ENCODE data around the gene C19orf12.
"Not testable (repeated sequence)": the region's sequence is repeated elsewhere in the genome, so short reads cannot be mapped to it uniquely, and the experiment has no call there.

C19orf12 gene

DNA sequence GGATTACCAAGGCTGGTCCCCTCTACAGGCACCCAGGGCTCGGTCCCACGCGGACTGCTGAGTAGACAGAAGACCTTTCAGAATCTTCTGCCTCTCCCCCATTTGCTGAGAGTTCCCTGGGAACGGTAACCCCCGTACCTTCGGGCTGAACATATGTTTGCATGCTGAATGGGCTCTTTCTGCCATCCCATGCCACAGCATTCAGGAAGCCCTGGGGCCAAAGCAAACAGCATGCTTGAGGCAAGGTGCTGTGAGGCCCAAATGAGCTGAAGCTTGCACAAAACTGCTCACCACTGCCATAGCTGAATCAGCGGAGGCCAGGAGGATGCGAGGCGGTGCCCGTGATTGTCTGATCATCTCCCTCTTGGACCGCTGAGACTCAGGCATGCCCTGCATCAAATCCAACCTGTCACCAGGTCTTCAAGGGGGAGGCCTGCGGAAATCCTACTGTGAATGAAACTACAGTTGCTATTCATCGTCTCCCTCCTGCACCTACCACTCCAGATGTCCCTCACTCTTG is 16.3 kb upstream of the C19orf12 start:
- FAIRE-seq: no peak
- DNase-seq (ENCODE audit: insufficient read length, low spot score): no peak

DNA sequence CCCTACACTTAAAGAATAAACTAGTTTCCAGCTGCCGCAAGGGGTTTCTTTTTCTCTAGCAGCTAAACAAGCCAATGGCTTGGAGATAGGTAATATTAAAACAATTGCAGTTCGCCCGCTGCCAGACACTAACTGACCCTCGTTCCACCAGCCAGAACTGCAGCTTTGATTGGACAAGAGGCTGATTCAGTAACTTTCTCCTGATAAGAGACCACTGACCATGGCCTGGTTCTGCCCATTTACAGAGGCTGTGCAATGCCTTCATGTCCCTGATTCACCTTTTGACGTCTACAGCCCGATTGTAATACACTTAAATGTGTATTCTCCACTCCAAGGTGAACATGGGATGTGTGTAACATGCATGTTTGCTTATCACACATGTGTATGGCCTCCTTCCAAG is 12.8 kb upstream of the C19orf12 start:
- DNase-seq (ENCODE audit: insufficient read length, low spot score): no peak

DNA sequence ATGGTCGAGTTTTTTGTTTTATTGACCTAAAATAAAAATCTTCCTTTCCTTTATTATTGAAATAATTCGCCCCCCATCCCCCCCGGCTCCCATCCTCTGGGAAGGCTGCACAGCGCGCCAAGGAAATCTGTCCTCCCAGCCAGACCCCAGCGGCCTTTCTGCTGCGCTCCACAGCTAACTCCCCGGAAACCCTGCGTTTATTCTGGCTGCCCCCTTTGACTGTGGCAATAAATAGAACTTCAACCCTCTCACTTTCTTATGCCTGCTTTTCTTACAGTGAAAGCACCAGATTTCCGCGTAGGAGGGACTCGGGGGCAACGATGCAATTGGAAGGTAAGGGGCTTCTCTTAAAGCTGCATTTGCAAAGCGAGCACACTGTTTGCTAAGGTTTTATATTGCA is 9.7 kb upstream of the C19orf12 start:
- DNase-seq (ENCODE audit: insufficient read length, low spot score) (no peak), FAIRE-seq (no peak)

More for the DNA sequence above, 12.8 kb upstream of the C19orf12 start:
- FAIRE-seq: no peak

DNA sequence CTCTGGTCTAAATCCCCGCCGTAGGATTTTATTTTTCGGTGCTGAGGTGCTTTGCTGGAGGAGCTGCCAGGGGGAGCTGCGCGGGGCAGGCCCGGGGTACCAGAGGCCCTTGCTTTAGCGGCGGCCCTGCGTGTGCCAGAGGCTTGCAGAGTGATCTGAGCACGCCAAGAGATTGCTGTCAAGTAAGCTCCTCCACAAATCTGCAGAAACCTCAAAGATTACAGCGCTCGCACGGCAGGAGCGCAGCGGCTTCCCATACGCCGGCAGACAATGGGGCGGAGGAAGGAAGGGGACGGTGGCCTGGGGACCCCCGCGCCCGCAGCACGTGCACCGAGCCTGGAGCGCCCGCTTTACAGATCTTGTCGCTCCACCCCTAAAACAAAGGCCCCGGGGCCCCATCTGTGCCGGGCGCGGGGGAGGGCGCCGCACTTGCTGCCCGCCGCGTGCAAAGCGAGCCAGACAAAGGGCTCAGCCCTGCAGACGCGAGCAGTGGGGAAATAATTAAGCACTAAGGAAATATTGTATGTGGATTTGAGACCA is 9.1 kb upstream of the C19orf12 start:
- no peak for DNase-seq (ENCODE audit: insufficient read length, low spot score)
- no peak for FAIRE-seq

DNA sequence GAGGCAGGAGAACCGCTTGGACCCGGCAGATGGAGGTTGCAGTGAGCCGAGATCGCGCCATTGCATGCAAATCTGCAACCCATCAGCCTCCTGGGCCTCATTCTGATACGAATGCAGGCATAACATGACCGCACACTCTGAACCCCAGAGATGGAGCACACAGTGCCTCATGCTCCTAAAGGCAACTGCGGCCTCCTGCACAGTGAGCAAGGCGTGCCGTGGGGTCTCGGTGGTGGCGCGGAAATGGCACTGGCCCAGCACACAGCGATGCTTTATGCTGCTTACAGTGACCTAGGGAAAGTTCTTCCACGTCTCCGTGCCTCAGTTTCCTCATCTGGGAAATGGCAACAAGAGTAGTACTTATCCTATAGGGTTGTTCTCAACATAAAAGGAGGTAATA is 2.0 kb upstream of the C19orf12 start:
- FAIRE-seq: no peak

DNA sequence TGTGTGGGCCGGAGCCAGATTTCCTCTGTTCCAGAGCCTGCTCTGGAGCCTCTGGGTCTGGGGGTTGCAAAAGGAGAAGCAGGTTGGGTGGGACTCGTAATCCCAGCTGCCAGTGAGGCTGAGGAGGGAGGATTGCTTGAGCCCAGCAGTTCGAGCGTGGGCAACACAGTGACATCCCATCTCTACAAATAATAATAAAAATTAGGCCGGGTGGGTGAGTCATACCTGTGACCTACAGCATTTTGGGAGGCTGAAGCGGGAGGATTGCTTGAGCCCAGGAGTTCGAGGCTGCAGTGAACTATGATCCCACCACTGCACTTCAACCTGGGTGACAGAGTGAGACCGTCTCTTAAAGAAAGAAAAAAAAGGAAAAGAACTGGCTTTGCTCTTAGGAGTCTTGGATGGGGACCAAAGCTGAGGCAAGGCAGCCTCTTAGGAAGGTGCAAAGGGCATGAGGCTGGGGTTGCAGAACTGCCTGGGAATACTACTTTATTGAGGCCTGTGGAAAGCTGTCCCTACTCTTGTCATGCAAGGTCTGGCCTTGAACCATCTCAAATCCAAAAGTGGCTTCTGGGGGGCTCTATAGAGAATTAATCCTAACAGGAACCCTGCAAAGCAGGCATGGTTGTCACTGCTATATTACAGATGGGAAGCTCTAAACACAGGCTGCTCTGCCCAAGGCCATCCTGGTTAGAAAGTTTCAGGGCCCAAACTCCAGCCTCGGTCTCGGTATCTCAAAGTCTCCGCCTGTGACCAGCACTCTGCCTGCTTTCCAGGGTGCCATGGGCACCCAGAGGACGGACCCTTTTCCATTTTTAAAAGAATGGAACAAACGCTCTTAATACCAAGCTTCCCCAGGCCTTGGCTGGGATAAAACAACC is 880 bp upstream of the C19orf12 start:
- no peak for DNase-seq (ENCODE audit: insufficient read length, low spot score)

More for the DNA sequence above, 2.0 kb upstream of the C19orf12 start:
- no peak for DNase-seq (ENCODE audit: insufficient read length, low spot score)

DNA sequence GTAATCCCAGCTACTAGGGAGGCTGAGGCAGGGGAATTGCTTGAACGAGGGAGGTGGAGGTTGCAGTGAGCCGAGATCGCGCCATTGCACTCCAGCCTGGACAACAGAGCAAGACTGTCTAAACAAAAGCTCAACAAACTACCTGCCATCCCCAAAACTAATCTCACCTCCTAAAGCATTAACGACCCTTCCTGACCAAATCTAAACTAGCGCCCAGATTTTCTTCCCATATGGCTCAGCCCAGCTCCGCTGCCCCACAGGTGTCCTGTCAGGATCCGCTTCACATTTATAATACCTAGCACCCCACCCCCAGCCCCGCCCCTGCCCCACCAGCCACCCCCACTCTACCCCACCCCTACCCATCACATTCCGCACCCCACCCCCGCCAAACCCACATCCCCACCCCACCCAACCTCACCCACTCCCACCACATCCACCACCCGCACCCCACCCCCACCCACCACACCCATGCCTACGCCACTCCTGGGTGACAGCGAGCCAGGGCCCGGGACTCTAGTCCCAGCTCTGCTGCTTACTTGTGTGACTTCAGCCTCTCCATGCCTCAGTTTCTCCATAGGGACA is 599 bp downstream of the C19orf12 start:
- FAIRE-seq (no peak), DNase-seq (ENCODE audit: insufficient read length, low spot score) (no peak)

More for the DNA sequence above, 880 bp upstream of the C19orf12 start:
- no peak for FAIRE-seq

DNA sequence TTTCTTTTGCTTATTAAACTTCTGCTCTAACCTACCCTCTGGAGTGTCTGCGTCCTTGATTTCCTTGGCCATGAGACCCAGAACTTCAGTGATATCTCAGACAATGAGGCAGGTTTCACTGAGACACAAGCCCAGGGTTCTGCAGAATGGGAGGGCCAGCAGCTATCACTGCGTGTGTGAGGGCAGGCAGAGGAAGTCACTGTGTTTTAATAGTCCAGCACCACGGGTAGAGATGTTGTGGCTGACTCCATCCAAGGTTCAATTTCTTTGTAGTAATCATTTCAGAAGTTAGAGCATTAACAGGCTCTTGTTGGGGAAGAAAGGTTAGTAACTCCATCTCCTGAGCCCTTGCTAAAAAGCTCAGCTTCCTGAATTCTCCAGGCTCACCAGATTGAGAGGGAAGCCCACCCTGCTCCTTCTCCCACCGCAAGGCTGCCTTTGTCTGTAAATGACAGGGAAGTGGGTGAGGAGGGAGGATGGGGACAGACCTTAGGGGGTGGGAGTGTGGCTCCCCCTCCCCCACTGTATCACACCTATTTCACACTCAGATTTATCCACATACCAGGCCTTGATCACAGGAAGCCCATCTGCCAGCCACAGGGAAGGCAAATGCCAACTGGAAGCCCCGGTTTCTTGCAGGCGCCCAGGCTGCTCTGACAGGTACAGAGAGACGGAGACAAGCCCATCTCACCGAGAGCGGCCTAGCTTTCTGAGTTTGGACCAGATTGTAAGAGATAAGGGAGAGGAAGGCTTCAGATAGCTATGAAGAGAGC is 2.1 kb downstream of the C19orf12 start:
- no peak for FAIRE-seq

DNA sequence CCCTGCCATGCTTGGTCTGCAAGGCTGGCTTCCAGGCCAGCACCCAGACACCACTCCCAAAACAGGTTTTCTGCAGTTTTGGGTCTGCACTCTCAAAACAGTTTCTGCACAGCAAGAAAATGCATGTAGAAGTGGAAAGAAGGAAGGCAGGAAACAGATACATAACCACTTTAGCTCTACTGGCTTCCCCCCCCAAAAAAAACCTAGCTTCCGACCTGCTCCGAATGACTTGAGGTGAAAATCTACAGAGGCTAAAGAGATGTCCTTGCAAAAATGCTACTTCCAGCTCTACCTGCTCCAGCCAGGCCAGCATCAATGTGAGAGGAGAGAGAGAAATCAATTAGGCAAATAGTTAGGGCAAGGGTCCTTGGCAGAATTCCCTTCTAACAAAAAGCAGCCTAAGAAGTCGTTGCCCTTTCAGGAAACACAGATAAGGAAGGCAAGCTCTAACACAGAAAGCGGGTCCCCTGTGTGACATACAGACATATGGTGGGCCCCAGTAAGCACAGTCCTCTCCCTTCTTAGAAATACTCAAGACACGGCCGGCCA is 3.4 kb downstream of the C19orf12 start:
- DNase-seq (ENCODE audit: insufficient read length, low spot score): no peak
- no peak for FAIRE-seq

More for the DNA sequence above, 2.1 kb downstream of the C19orf12 start:
- no peak for DNase-seq (ENCODE audit: insufficient read length, low spot score)

DNA sequence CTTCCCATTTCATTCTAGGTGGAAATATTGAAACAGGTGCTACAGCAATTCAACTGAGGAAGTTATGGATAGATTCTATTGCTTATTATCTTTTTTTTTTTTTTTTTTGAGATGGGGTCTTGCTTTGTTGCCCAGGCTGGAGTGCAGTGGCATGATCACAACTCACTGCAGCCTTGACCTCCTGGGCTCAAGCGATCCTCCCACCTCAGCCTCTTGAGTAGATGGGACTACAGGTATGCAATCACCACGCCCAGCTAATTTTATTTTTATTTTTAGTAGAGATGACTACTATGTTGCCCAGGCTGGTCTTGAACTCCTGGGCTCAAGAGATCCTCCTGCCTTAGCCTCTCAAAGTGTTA is 5.6 kb downstream of the C19orf12 start:
- not testable (repeated sequence) for DNase-seq (ENCODE audit: insufficient read length, low spot score); FAIRE-seq

DNA sequence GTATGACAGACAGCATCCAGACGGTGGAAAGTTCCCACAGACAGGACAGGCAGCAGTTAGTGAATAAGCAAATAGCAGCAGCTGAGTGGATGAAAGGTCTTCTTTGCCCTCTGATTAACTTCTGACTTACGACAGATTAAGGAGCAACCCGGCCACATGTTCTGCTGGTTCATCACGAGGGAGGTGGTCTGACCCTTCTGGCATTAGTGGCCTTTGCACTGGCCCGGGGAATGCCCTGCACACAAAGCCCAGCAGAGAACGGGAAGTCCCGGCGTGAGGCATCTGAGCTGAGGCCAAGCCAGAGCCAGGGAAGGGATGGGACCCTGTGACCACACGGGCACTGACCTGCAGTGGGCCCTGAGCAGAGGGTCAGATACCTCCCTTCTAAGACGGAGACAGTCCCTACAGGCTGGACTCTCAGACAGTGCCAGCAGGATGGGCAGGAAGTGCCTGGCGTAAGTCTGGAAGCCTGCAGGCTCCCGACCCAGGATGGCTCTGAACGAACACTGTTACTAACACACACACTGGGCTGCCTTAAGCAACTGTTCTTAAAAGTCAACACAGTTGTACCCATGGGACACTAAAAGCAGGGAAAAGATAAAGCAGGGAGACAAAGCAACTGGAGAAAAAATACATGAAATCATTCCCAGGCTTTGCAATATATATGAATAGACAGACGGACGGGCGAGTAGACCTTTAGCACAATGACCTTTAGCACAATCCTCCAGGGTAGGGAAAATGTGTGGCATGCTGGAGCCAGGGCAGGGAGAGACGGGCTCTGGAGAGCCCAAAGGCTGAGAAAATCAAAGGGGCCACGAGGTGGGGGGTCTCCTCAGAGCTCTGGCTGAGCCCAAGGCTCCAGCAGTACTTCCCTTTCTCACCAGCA is 6.3 kb downstream of the C19orf12 start:
- no peak for DNase-seq (ENCODE audit: insufficient read length, low spot score)
- no peak for FAIRE-seq

DNA sequence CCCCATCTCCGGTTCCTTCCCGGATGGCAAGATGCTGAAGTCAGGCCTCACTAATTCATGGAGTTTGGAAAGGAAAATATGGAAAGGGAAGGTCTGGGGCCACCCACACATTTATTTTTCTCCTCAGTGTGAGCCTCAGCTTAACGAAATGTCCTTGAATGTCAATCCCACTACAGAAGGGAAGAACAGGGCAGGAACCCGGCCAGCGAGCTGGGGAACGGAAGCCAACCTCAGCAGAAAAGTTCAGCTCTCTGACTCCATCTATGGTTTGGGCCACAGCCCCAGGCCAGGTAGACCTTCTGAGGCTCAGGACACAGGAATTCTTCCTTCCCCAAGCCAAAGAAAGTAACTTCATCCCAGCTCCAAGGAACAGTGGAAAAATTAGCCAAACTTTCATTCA is 8.4 kb downstream of the C19orf12 start:
- DNase-seq (ENCODE audit: insufficient read length, low spot score) (no peak), FAIRE-seq (no peak)

DNA sequence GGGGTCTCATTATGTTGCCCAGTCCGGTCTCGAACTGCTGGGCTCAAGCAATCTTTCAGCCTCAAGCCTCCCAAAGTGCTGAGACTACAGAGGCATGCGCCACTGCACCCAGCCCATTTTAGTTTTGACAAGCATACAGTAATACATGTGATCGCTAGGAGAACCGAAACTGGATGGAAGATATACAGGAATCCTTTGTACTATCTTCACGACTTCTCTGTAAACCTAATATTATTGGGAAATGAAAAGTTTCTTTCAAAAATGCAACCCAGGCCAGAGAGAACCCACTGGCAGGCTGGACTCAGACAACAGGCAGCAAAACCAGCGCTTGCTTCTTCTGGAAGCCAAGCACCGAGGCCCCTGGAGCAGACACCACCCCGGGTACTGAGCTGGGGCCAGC is 9.4 kb downstream of the C19orf12 start:
- DNase-seq (ENCODE audit: insufficient read length, low spot score) (no peak), FAIRE-seq (no peak)

DNA sequence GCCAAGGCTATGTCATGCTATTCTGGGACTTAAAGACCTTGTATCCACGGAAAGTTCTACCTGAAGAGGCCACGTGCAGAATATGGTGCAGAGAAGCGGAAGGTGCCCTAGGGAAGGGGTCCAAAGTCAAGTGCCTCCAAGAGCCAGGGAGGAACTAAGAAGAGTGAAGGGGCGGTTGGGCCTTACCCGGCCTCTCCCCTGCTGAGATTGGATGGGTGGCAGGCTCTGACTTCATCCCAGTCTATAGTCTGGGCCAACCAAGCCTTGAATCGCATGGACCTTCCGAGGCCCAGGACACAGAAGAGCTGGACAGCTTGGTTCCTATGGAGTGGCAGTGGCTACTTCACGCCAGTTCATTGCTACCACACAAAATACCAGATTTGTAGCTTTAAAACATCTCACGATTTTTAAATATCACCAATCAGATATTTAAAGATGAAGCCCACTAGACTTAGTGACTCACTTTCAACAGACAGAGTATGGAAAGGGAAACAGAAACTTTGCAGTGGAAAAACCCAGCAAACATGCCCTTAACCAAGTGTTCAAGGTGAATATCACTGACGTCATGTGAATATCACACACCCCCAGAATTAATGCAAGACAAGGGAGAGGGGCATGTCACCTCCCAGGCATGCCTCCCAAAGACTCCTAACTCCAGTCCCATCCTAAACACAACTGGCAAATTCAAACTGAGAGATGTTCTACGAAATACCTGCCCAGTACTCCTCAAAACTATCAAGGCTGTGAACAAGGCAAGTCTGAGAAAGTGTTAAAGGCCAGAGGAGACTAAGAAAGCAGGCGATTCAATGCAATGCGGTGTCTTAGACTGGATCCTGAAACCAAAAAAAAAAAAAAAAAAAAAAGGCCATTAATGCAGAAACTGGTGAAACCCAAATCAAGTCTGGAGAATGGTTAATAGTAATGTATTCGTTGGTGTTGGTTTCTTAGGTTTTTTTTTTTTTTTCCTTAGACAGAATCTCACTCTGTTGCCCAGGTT is 10.2 kb downstream of the C19orf12 start:
- DNase-seq (ENCODE audit: insufficient read length, low spot score) (no peak), FAIRE-seq (no peak)

DNA sequence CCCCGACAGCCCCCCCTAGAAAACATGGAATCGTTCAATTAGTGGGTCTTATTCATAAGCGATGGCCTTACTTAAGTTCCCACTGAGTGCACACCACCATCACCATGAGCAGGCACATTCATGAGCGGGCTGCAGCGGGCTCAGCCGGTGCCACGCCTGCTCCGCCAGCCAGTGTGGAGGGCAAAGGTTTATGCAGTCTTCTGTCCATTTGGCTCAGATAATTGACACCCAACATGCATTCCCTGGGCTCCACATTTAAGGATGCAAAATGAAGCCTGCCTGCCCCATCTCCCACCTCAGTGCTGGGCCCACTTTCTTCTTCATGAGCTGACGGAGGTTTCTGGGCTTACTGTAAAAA is 12.1 kb downstream of the C19orf12 start:
- DNase-seq (ENCODE audit: insufficient read length, low spot score) (no peak), FAIRE-seq (no peak)

DNA sequence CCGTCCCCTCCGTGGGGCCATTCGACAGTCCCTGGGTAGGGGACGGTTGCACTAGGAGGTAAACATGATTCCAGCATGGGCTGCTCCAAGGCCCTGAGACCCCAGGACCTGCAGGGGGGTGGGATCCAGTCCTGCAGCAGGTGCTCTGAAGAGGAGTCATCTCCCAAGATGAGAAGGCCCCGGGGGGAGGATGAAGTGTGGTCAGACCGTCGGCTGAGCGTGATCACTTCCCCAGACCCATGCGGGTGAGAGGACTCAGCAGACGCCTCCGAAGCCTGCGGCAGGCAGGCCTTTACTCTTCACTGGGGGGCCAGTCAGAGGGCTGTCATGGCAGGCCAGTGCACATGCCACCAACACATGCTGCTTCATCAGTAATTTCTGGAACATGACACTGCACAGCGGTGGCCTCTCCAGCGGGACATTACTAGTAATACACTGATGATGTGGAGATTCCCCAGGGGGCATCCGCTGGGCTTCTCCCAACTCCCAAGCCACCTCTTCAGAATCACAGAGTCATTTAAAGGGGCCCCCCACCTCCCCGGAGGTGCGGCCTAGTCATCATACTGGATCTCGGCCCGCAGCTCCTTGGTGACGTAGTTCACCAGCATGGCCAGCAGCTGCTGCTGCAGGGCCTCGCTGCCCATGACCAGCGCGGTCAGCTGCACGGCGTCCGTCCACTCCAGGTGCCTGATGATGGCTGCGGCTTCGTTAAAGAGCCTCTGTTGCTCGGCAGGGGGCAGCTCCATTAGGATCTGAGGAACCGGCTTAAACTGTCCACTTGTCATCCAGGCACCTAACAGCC is 12.7 kb downstream of the C19orf12 start:
- DNase-seq (ENCODE audit: insufficient read length, low spot score) (no peak), FAIRE-seq (no peak)

DNA sequence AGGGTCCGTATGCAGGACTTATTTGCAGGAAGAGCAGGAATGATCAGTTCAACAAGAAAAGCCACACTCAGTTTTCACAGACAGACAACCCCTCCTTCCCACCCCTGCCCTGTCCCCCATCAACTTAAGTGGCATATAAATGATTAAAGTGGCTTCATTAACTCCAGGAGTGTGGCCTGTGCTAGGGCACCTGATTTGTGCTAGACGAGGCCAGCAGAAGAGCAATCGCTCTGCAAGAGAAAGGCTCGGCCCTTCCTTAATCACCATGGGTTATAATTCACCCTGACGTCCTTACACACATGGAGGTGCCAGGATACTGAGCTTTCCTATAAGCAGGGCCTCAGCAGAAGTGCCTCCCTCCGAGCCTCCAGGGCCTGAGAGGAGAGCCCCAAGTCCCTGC is 14.6 kb downstream of the C19orf12 start:
- DNase-seq (ENCODE audit: insufficient read length, low spot score) (no peak), FAIRE-seq (no peak)

DNA sequence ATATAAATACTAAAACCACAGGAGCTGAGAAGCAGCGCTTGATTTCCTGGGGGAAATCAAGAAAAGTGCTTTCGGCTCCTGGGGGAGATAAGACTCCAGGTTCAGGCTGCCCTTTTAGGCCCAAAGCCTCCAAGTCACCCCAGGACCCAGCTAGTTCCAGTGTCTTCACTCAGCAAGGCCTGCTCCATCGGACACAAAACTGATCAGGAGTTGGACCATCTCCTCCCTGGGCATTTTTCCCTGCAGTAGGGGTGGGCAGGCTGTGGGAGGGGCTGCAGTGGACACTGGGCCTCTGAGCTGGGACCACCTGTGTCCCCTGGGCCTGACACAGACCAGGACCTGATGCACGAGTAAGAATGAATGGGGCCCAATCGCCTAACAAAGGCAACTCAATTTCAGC is 15.2 kb downstream of the C19orf12 start:
- DNase-seq (ENCODE audit: insufficient read length, low spot score) (no peak), FAIRE-seq (no peak)

Data from HTR-8/SVneo (cell line).